ENCODE results near the gene B3GALNT2. TPM values are rescaled to one million over a fixed set of nuclear protein-coding genes. Genes with fewer than 3 reads are reported as not detected.
"Not testable (repeated sequence)": the region's sequence is repeated elsewhere in the genome, so short reads cannot be mapped to it uniquely, and the experiment has no call there.

B3GALNT2 gene
- total RNA-seq, 1 donor from 2014 or later, result 20.1 TPM

DNA sequence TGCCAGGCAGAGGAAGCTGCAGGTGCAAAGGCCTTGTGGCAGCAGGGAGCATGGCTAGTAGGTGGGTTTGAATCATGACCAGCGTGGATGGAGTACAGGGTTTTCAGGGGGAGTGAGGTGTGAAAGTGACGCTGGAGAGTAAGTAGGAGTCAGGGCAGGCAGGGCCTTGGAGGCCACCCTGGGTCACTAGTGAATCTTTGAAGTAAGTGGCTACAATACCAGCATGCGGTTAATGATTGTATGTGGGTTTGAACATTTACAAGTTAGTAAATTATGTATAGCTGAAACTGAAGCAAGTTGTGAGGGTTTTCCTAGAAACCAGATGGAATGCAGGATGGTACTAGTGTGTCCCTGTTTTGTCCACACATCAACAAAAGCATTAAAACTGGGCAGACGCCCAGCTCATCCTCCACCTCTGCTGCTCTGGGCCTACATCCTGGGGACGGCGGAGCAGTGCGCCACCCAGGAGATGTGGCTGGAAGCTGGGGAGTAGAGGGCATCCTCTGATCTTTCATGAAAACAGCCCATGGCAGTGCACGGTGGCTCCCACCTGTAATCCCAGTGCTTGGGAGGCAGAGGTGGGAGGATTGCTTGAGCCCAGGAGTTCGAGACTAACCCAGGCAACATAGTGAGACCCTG lies 41.2 kb upstream of the B3GALNT2 start:
- intact Hi-C loops (cut with DNase I), result no loop called here
- Histone ChIP-seq H3K27ac (no peak overlapping the region), H3K9me3 (no peaks in the 10 kb centered on the region), H3K27me3 (no peaks in the 10 kb centered on the region), H3K36me3 (no peaks in the 10 kb centered on the region), H3K4me3 (no peak overlapping the region), H3K4me1 (no peaks in the 10 kb centered on the region)
- TF ChIP-seq, protein P1, sequence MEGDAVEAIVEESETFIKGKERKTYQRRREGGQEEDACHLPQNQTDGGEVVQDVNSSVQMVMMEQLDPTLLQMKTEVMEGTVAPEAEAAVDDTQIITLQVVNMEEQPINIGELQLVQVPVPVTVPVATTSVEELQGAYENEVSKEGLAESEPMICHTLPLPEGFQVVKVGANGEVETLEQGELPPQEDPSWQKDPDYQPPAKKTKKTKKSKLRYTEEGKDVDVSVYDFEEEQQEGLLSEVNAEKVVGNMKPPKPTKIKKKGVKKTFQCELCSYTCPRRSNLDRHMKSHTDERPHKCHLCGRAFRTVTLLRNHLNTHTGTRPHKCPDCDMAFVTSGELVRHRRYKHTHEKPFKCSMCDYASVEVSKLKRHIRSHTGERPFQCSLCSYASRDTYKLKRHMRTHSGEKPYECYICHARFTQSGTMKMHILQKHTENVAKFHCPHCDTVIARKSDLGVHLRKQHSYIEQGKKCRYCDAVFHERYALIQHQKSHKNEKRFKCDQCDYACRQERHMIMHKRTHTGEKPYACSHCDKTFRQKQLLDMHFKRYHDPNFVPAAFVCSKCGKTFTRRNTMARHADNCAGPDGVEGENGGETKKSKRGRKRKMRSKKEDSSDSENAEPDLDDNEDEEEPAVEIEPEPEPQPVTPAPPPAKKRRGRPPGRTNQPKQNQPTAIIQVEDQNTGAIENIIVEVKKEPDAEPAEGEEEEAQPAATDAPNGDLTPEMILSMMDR (IDR thresholded peaks at IDR 0.05), result no peak
- ATAC-seq, result no peak
- no peak for DNase-seq

DNA sequence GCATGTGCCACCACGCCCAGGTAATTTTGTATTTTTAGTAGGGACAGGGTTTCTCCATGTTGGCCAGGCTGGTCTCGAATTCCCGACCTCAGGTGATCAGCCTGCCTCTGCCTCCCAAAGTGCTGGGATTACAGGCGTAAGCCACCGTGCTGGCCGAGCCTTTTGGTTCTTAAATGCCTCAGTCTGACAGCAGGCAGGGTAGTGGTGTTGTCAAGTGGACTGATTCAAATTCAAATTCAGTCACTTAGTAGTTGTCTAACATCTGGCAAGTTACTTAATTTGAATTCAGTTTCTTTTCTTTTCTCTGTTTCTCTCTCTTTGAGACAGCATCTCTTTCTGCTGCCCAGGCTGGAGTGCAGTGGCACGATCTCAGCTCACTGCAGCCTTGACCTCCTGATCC lies 38.6 kb upstream of the B3GALNT2 start:
- H3K27ac ChIP-seq; H3K27me3 ChIP-seq; DNase-seq; intact Hi-C loops (cut with DNase I); H3K36me3 ChIP-seq; ATAC-seq; H3K4me3 ChIP-seq; H3K4me1 ChIP-seq; H3K9me3 ChIP-seq: not testable (repeated sequence)

DNA sequence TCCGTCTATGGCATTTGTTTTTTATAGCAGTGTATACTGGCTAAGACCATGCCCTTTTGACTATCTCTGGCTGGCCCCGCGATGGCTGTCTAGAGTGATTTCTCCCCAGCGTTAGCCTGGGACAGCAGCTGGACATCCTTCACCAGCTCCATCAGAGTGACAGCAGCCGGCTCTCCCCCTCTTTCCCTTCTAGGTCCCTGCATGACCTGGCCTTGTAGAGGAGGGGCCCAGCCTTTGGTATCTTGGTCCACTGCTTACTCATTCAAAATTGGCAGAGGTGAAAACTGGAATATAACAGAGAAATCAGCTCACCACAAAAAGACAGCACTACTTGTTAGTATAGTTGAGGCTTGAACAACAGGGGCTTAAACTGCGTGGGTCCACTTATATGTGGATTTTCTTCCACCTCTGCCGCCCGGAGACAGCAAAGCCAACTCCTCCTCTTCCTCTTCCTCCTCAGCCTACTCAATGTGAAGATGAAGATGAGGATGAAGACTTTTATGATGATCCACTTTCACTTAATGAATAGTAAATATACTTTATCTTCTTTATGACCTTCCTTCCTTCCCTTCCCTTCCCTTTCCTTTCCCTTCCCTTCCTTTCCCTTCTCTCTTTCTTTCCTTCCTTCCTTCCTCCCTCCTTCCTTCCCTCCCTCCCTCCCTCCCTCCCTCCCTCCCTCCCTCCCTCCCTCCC lies 29.4 kb upstream of the B3GALNT2 start:
- DNase-seq (no peak), ATAC-seq (no peak)
- no peaks in the 10 kb centered on the region for H3K36me3 ChIP-seq

DNA sequence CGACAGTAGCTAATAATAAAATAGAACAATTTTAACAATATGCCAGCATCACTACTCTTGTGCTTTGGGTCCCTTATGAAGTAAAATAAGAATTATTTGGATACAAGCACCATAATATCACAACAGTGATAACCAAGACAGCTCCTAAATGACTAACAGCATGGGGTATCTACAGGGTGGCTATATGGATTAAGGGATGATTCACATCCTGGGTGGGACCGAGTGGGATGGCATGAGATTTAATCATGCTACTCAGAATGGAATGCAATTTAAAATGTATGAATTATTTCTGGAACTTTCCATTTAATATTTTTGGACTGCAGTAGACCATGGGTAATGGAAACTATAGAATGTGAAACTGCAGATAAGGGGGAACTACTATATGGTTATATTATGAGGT lies 28.1 kb upstream of the B3GALNT2 start:
- Histone ChIP-seq H3K9me3 (no peaks in the 10 kb centered on the region), H3K27me3 (no peaks in the 10 kb centered on the region), H3K4me3 (no peak overlapping the region), H3K36me3 (no peaks in the 10 kb centered on the region), H3K4me1 (no peaks in the 10 kb centered on the region), H3K27ac (no peak overlapping the region)
- DNase-seq (no peak), ATAC-seq (no peak)
- TF ChIP-seq, protein P1 (IDR thresholded peaks at IDR 0.05), result no peak
- intact Hi-C loops (cut with DNase I), result no loop called here

More for the DNA sequence above, 29.4 kb upstream of the B3GALNT2 start:
- Histone ChIP-seq H3K4me1 (no peaks in the 10 kb centered on the region), H3K4me3 (no peak overlapping the region), H3K27ac (no peak overlapping the region), H3K27me3 (no peaks in the 10 kb centered on the region), H3K9me3 (no peaks in the 10 kb centered on the region)
- intact Hi-C loops (cut with DNase I), result no loop called here
- TF ChIP-seq, protein P1 (IDR thresholded peaks at IDR 0.05), result no peak

DNA sequence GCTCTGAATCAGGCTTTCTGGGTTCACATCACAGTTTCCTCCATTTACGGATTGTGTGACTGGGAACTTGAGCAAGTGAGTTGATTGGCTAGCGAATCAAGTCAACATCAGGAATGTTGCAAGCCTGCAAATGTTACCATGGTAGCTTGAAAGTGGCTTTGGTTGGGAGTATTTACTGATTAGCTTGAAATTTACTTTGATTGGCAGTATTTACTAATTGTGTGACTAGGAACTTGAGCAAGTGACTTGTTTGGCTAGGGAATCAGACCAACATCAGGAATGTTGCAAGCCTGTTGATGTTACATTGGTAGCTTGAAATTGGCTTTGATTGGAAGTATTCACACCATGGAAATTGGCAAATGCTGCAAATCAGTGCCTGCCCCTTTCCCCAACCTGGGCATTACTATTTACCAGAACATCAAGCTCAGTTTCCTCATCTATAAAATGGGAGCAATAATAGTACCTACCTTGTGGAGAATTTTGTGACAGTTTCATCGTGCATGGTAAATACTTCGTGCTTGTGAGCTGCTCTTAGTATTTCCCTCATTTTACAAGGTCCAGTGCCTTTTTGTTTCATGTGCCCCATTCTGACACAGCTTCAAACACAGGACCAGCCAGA lies 23.1 kb upstream of the B3GALNT2 start:
- intact Hi-C loops (cut with DNase I), result no loop called here
- Histone ChIP-seq H3K36me3 (no peaks in the 10 kb centered on the region), H3K4me3 (no peak overlapping the region), H3K9me3 (no peaks in the 10 kb centered on the region), H3K27ac (no peak overlapping the region), H3K27me3 (no peaks in the 10 kb centered on the region), H3K4me1 (no peaks in the 10 kb centered on the region)
- TF ChIP-seq, protein P1 (IDR thresholded peaks at IDR 0.05), result no peak
- ATAC-seq (peak; percentile 64), DNase-seq (no peak)

DNA sequence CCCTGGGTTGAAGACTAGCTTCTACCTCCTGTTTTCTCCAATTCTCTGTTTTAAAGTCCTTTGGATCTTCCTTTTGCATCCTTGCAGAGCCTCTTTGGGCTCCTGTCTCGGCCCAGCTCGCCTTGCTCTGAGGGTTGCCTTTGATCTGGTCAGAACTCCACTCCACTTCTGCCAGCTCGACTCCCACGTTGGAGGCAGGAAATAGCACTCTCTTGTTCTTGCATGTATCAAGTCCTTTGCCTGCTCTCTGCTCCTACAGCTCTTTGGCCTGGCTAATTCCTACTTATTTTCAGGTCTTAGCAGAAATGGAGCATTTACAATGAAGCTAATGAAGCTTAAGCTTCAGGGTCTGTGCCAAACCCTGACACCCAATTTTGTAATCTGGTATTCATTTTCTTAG lies 21.1 kb upstream of the B3GALNT2 start:
- Histone ChIP-seq H3K4me3 (no peak overlapping the region), H3K27ac (no peak overlapping the region), H3K27me3 (no peaks in the 10 kb centered on the region), H3K36me3 (no peaks in the 10 kb centered on the region), H3K9me3 (no peaks in the 10 kb centered on the region), H3K4me1 (no peaks in the 10 kb centered on the region)
- no peak for DNase-seq
- intact Hi-C loops (cut with DNase I), result no loop called here
- TF ChIP-seq, protein P1 (IDR thresholded peaks at IDR 0.05), result no peak
- ATAC-seq, result no peak

All from upper lobe of right lung (tissue), 1 donor.